Sigmoid colon (tissue), 4 donors: ENCODE measurements around the gene NUDT1.

Experiments
- EP300 ChIP-seq, 4 donors: sonication (generic); formaldehyde crosslinking; IDR thresholded peaks; one replicate each; pipeline ENCODE4 v1.6.1; 2017; ENCODE audit warnings: antibody characterized with exemption in 4 of 4
- POLR2A ChIP-seq, 2 donors: fragments of 450-650 bp; IDR thresholded peaks; one replicate each; pipeline ENCODE4 v1.6.1; 2016; ENCODE audit warnings: antibody characterized with exemption in 2 of 2, mild to moderate bottlenecking in 2 of 2, moderate library complexity in 2 of 2
- POLR2AphosphoS5 ChIP-seq, 4 donors: sonication (generic); formaldehyde crosslinking; IDR thresholded peaks; one replicate each; pipeline ENCODE4 v1.6.1; 2017; ENCODE audit warnings: antibody characterized with exemption in 4 of 4
- TF ChIP-seq, protein P1 (sequence below), 4 experiments: fragments of 450-650 bp in 3 of 4; fragments of 200-600 bp in 1 of 4; IDR thresholded peaks; one replicate each; pipeline ENCODE4 v1.5.1; 2016 to 2019; ENCODE audit warnings: antibody characterized with exemption in 4 of 4, mild to moderate bottlenecking in 3 of 4, moderate library complexity in 2 of 4

DNA sequence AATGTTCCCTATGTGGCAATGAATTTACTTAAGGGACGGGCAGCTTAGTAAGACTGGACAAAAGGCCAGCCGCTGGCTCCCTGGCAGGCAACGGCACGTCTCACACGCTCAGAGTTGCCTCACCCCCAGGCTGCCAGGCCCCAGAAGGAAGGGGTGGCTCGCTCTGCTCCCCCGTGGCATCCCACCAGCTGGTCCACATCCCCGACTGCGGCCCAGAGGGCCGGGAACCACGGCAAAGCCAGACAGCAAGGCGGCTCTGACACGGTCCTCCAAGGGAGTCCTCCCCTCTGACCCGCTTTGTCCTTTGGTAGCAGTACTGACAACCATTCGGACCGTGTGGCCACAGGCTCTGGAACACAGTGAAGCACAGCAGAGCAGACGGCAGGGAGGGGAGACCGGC lies 34.1 kb downstream of the NUDT1 start:
- TF ChIP-seq, protein P1, sequence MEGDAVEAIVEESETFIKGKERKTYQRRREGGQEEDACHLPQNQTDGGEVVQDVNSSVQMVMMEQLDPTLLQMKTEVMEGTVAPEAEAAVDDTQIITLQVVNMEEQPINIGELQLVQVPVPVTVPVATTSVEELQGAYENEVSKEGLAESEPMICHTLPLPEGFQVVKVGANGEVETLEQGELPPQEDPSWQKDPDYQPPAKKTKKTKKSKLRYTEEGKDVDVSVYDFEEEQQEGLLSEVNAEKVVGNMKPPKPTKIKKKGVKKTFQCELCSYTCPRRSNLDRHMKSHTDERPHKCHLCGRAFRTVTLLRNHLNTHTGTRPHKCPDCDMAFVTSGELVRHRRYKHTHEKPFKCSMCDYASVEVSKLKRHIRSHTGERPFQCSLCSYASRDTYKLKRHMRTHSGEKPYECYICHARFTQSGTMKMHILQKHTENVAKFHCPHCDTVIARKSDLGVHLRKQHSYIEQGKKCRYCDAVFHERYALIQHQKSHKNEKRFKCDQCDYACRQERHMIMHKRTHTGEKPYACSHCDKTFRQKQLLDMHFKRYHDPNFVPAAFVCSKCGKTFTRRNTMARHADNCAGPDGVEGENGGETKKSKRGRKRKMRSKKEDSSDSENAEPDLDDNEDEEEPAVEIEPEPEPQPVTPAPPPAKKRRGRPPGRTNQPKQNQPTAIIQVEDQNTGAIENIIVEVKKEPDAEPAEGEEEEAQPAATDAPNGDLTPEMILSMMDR (IDR thresholded peaks at IDR 0.05): no peak
- no peak for TF ChIP-seq POLR2A (IDR thresholded peaks at IDR 0.05)
- no peak for TF ChIP-seq POLR2AphosphoS5 (IDR thresholded peaks at IDR 0.05)
- TF ChIP-seq EP300 (IDR thresholded peaks at IDR 0.05): no peak
